Duodenal mucosa (tissue), 2 donors: Measurements from ENCODE around the gene TP73.

ENCODE experiments used
- H3K27ac ChIP-seq: one replicate; pipeline ENCODE4 v1.7.0; 2013; ENCODE audit warnings: low read depth, low read length
- H3K27me3 ChIP-seq, 2 donors: one replicate each; pipeline ENCODE4 v1.7.0; 2013; ENCODE audit warnings: low read length in 2 of 2, control low read depth in 1 of 2; ENCODE audit not compliant: insufficient read depth in 2 of 2, control insufficient read depth in 1 of 2
- H3K36me3 ChIP-seq, 2 donors: one replicate each; pipeline ENCODE4 v1.7.0; 2013; ENCODE audit warnings: low read length in 2 of 2, control low read depth in 1 of 2; ENCODE audit not compliant: insufficient read depth in 2 of 2, control insufficient read depth in 1 of 2
- H3K4me1 ChIP-seq, 2 donors: one replicate each; pipeline ENCODE4 v1.7.0; 2013; ENCODE audit warnings: low read length in 2 of 2, control low read depth in 1 of 2; ENCODE audit not compliant: insufficient read depth in 2 of 2, control insufficient read depth in 1 of 2
- H3K4me3 ChIP-seq, 2 donors: one replicate each; pipeline ENCODE4 v1.7.0; 2013; ENCODE audit warnings: low read length in 2 of 2, low read depth in 1 of 2
- H3K9ac ChIP-seq, 2 donors: one replicate each; pipeline ENCODE4 v1.7.0; 2013; ENCODE audit warnings: low read length in 2 of 2, low read depth in 1 of 2
- H3K9me3 ChIP-seq, 2 donors: one replicate each; pipeline ENCODE4 v1.7.0; 2013; ENCODE audit warnings: low read length in 2 of 2, control low read depth in 1 of 2; ENCODE audit not compliant: control insufficient read depth in 1 of 2

TP73 gene

DNA sequence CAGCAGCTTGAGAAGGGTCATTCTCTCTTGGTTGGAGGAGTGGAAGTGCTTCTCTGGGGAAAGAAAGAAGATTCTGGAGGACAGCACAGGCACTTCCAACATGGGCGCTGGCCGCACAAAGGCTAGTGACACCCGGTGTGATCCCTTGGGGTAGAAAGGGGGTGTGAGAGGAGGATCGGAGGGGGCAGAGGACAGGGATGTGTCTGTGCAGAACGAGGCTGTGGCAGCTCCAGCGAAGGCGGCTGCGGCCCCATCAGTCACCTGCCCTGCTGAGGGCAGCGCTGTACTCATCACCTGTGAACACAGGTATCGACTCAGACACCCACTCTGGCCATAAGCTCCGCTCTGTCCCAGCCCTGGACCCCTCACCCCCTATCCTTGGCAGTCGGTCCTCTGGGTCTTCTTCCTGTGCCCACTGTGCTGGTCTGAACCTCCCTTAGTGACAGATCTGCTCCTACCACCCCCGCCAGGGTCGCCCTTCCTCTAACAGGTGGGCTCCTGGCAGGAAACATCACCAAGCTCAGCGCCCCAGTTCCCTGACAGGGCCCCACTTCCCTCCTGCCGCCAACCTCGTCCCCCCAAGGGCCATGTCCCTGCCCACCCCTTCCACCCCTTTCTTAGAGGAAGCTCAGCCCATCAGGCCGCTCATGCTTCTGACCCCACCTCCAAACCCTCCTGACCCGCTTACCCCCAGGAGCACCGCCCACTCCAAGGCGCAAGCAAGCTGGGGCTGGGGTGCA lies 20.1 kb downstream of the TP73 start:
- Histone ChIP-seq H3K9ac (no peak overlapping the region), H3K4me1 (peaks cover 18 to 26% of the 10 kb centered on the region in 2 donors), H3K4me3 (peak overlapping the region; percentile 50 to 53), H3K9me3 (no peaks in the 10 kb centered on the region), H3K27ac (no peak overlapping the region), H3K27me3 (peaks cover 20 to 31% of the 10 kb centered on the region in 2 donors), H3K36me3 (no peaks in the 10 kb centered on the region)

DNA sequence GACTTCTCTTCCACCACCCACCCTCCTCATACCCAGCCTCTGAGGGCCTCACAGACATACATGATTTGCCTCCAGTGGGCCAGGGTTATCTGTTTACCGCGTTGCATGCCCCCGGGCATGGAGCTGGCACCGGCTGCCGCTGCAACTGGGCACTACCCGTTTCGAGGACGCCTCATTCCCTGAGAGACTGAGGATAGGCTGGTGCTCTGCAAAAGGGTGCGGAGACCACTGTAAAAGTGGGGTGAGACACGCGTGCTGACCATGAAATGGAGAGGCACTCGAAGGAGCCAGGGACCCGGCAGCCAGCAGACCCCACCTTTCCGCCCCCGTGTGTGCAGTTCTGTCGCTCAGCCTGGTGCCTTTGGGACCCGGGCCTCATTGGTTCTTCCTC lies 20.6 kb downstream of the TP73 start:
- Histone ChIP-seq H3K4me1 (peaks cover 18 to 26% of the 10 kb centered on the region in 2 donors), H3K9me3 (no peaks in the 10 kb centered on the region), H3K27ac (no peak overlapping the region), H3K4me3 (peak overlapping the region; percentile 50 to 53), H3K9ac (no peak overlapping the region), H3K27me3 (peaks cover 17 to 31% of the 10 kb centered on the region in 2 donors), H3K36me3 (no peaks in the 10 kb centered on the region)

GRCh38 chr1:3673381-3674099 lies 21.2 kb downstream of the TP73 start:
- Histone ChIP-seq H3K27ac (no peak overlapping the region), H3K27me3 (peaks cover 14 to 31% of the 10 kb centered on the region in 2 donors), H3K4me1 (peaks cover 18 to 26% of the 10 kb centered on the region in 2 donors), H3K9me3 (no peaks in the 10 kb centered on the region), H3K4me3 (peak overlapping the region; percentile 50 to 53), H3K9ac (peak overlapping the region in 1 of 2 donors; percentile 18), H3K36me3 (no peaks in the 10 kb centered on the region)

DNA sequence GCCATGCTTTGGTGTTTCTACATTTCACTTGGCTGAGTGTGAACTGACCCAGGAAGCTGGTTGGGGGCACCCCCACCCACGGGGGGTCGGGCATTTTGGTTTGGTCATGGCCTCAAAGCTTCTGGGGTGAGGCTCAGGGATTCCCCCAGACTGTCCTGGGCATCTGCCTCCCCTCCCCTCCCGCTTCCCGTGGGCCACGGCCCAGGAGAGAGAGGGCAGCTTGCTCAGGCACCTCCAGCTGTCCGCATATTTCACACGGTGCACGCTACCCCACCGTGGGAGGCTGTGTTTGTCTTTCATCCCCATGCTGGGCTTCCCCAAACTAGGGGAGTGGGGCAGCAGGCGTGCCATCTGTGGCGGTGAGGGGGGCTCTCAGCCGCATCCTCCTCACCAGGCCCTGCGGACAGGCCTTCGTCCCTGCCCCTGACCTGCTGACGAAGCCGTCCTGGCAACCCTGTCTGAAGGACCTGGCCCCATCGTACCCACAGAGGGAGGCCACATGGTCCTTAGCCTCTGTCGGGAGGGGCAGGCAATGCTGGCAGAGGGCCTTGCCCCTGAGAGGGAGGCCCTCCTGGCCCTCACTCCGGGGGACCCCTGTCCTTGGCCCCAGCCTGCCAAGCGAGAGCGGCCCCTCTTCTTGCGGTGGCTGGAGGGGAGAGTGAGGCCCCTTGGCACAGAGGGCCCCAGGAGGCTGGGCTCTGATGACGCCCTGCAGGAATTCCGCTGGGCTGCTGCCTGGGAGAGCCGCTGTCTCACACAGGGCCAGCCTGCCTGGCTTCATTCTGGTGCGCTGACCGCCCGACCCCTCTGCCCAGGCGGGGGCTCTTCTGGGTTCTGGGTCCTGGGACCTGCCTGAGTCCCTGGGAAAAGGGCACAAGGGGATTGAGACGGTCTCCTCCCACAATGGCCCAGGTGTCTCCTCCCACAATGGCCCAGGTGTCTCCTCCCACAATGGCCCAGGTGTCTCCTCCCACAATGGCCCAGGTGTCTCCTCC lies 22.1 kb downstream of the TP73 start:
- peaks cover 14 to 36% of the 10 kb centered on the region in 2 donors for H3K27me3 ChIP-seq
- no peaks in the 10 kb centered on the region for H3K36me3 ChIP-seq
- no peak overlapping the region for H3K9ac ChIP-seq
- H3K9me3 ChIP-seq: no peaks in the 10 kb centered on the region
- H3K4me1 ChIP-seq: peaks cover 18% of the 10 kb centered on the region in 2 donors
- no peak overlapping the region for H3K27ac ChIP-seq
- H3K4me3 ChIP-seq: peak overlapping the region; percentile 11 to 21

- peaks cover 14 to 30% of the 10 kb centered on the region in 2 donors for H3K27me3 ChIP-seq
Measured at GRCh38 chr1:3675436-3675835, 23.1 kb downstream of the TP73 start.

GRCh38 chr1:3676581-3677470 lies 24.5 kb downstream of the TP73 start:
- H3K9ac ChIP-seq: no peak overlapping the region
- no peak overlapping the region for H3K4me3 ChIP-seq
- no peaks in the 10 kb centered on the region for H3K36me3 ChIP-seq
- no peak overlapping the region for H3K27ac ChIP-seq
- H3K4me1 ChIP-seq: peaks cover 18% of the 10 kb centered on the region in 2 donors
- no peaks in the 10 kb centered on the region for H3K9me3 ChIP-seq
- peaks cover 8 to 22% of the 10 kb centered on the region in 2 donors for H3K27me3 ChIP-seq

More at GRCh38 chr1:3675436-3675835, 23.1 kb downstream of the TP73 start:
- Histone ChIP-seq H3K9me3 (no peaks in the 10 kb centered on the region), H3K4me3 (no peak overlapping the region), H3K36me3 (no peaks in the 10 kb centered on the region), H3K9ac (no peak overlapping the region), H3K4me1 (peaks cover 18% of the 10 kb centered on the region in 2 donors), H3K27ac (no peak overlapping the region)

GRCh38 chr1:3677484-3677883 lies 25.2 kb downstream of the TP73 start:
- Histone ChIP-seq H3K4me3 (no peak overlapping the region), H3K27me3 (peaks cover 2 to 16% of the 10 kb centered on the region in 2 donors), H3K9me3 (no peaks in the 10 kb centered on the region), H3K36me3 (no peaks in the 10 kb centered on the region), H3K9ac (no peak overlapping the region), H3K4me1 (peaks cover 18% of the 10 kb centered on the region in 2 donors), H3K27ac (no peak overlapping the region)

DNA sequence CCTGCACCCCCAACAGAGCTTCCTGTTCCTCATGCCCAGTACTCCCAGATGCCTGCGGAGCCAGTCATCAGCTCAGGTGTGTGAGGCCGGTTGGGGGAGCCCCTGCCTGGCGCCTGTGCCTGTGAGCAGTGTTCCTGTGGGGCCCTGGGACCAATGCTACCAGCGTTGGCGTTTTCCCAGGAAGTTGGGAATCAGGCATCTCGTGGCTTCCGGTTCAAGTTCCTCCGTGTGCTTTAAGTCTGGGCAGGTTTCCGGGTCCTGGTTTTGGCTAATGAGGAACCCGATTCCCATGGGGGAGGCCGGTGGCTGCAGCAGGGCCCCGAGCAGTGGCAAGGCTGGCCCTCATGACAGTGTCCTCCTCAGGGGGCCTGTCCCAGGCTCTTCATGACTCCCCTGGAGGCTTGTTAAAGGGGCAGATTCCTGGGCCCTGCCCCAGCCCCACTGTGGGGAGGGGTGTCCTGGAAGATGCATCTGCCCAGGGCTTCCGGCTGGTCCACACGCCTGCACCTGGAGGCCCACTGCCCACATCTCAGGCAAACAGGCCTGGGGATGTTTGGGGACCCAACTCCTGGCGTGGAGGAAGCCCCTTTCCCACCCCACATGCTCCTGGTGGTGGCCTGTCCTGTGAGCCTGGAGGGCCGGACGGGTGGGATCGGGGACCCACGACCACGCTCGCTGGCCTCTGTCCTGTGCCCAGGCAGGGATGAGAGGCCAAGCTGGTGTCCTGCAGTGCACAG lies 26.2 kb downstream of the TP73 start:
- Histone ChIP-seq H3K27ac (no peak overlapping the region), H3K9me3 (no peaks in the 10 kb centered on the region), H3K4me3 (no peak overlapping the region), H3K9ac (no peak overlapping the region), H3K27me3 (peaks cover 0 to 12% of the 10 kb centered on the region in 2 donors), H3K4me1 (peaks cover 10 to 11% of the 10 kb centered on the region in 2 donors), H3K36me3 (no peaks in the 10 kb centered on the region)
